HepG2 (cell line): ENCODE data around the gene LYPD3. TPM values are rescaled to one million over a fixed set of nuclear protein-coding genes. Genes with fewer than 3 reads are reported as not detected.
A peak's percentile ranks its signal among the peaks of the same experiment; 100 is the strongest.

Experiments
- CEBPB ChIP-seq: IDR thresholded peaks from 2 replicates; pipeline ENCODE4 v1.6.1; 2011; ENCODE audit warnings: low read depth, low read length, improper control_type of control experiment, borderline replicate concordance
- FOXP1 ChIP-seq, 2 experiments: fragments of 450-650 bp in 1 of 2; IDR thresholded peaks; 2 replicates each; pipeline ENCODE4 v1.6.1; 2017 to 2018; ENCODE audit warnings: antibody characterized with exemption in 1 of 2
- NCOA1 ChIP-seq: sonication (generic); formaldehyde crosslinking; IDR thresholded peaks from 2 replicates; pipeline ENCODE4 v1.9.0; 2021; ENCODE audit warnings: missing genetic modification reagents
- NFKB2 ChIP-seq: sonication (generic); formaldehyde crosslinking; IDR thresholded peaks from 2 replicates; pipeline ENCODE4 v1.4.0; 2020; ENCODE audit warnings: missing genetic modification reagents, borderline replicate concordance
- SALL1 ChIP-seq: sonication (generic); formaldehyde crosslinking; IDR thresholded peaks from 2 replicates; pipeline ENCODE4 v1.8.0; 2022; ENCODE audit warnings: mild to moderate bottlenecking, missing genetic modification reagents
- SMAD1 ChIP-seq: sonication (generic); formaldehyde crosslinking; IDR thresholded peaks from 2 replicates; pipeline ENCODE4 v1.4.0; 2020; ENCODE audit warnings: missing genetic modification reagents, low read depth, mild to moderate bottlenecking, borderline replicate concordance
- TBL1XR1 ChIP-seq: fragments of 150-350 bp; IDR thresholded peaks from 2 replicates; pipeline ENCODE4 v1.6.1; 2014; ENCODE audit warnings: borderline replicate concordance, low read length; ENCODE audit not compliant: partially characterized antibody
- TCF12 ChIP-seq, 2 experiments: fragments of 450-650 bp in 1 of 2; sonication (generic) in 1 of 2; formaldehyde crosslinking in 1 of 2; IDR thresholded peaks; 2 replicates each; pipeline versions ENCODE4 v1.6.1 to v1.8.0; 2017 to 2022; ENCODE audit warnings: antibody characterized with exemption in 1 of 2, mild to moderate bottlenecking in 1 of 2, missing genetic modification reagents in 1 of 2, moderate library complexity in 1 of 2
- ZNF263 ChIP-seq: sonication (generic); formaldehyde crosslinking; IDR thresholded peaks from 2 replicates; pipeline ENCODE4 v1.4.0; 2020; ENCODE audit warnings: missing genetic modification reagents
- ZNF883 ChIP-seq: sonication (generic); formaldehyde crosslinking; IDR thresholded peaks from 2 replicates; pipeline ENCODE4 v1.5.1; 2020; ENCODE audit warnings: mild to moderate bottlenecking, missing genetic modification reagents; ENCODE audit errors: not compliant biosample characterization
- ZZZ3 ChIP-seq: sonication (generic); formaldehyde crosslinking; IDR thresholded peaks from 2 replicates; pipeline ENCODE4 v1.4.0; 2020; ENCODE audit warnings: missing genetic modification reagents, mild to moderate bottlenecking, borderline replicate concordance
- polyA plus RNA-seq, 8 experiments: library from polyadenylated mRNA; depleted of rRNA in 3 of 8; stranded (reverse) in 7 of 8; unstranded in 1 of 8; fragments of >200 nt; fragmentation: Illumina TruSeq in 4 of 8; extraction: Trizol in 4 of 8; gene quantifications; 2 replicates each; pipeline versions ENCODE4 v1.2.1 to v1.2.3, GENCODE V29; 2011 to 2016; ENCODE audit warnings: low read depth in 4 of 8, missing spikeins in 1 of 8, mixed read lengths in 1 of 8; ENCODE audit not compliant: insufficient read depth in 1 of 8
- total RNA-seq, 5 experiments: library from RNA; depleted of rRNA; stranded (reverse); fragments of >200 nt; fragmentation: Illumina TruSeq; extraction: Trizol; gene quantifications; 2 replicates each; pipeline ENCODE4 v1.2.3, GENCODE V29; 2016; ENCODE audit warnings: low read depth in 1 of 5
- TF ChIP-seq, protein P1 (sequence below): sonication (generic); formaldehyde crosslinking; IDR thresholded peaks from 2 replicates; pipeline ENCODE4 v1.5.0; 2020; ENCODE audit warnings: mild to moderate bottlenecking, missing genetic modification reagents
- TF ChIP-seq, protein P2 (sequence below): sonication (generic); formaldehyde crosslinking; IDR thresholded peaks from 2 replicates; pipeline ENCODE4 v1.8.1; 2023; ENCODE audit warnings: mild to moderate bottlenecking, missing genetic modification reagents
- TF ChIP-seq, protein P3 (sequence below): sonication (generic); formaldehyde crosslinking; IDR thresholded peaks from 2 replicates; pipeline ENCODE4 v1.4.0; 2020; ENCODE audit warnings: mild to moderate bottlenecking, missing genetic modification reagents
- TF ChIP-seq, protein P4 (sequence below): sonication (generic); formaldehyde crosslinking; IDR thresholded peaks from 2 replicates; pipeline ENCODE4 v1.4.0; 2020; ENCODE audit warnings: mild to moderate bottlenecking, missing genetic modification reagents, borderline replicate concordance
- TF ChIP-seq, protein P5 (sequence below): sonication (generic); formaldehyde crosslinking; IDR thresholded peaks from 2 replicates; pipeline ENCODE4 v1.4.0; 2020; ENCODE audit warnings: mild to moderate bottlenecking, missing genetic modification reagents, borderline replicate concordance

Gene LYPD3
- total and polyA plus RNA-seq, 2 of the 13 experiments (the other 11 are each of a cell fraction or from before 2014, with no cell fraction given) = 0.51 to 1.5 TPM

- 0 out of 2 replicates have a peak, but pooled peaks have one; percentile 20 for TF ChIP-seq SMAD1 (CRISPR knock-in tag)
- TF ChIP-seq, protein P1, sequence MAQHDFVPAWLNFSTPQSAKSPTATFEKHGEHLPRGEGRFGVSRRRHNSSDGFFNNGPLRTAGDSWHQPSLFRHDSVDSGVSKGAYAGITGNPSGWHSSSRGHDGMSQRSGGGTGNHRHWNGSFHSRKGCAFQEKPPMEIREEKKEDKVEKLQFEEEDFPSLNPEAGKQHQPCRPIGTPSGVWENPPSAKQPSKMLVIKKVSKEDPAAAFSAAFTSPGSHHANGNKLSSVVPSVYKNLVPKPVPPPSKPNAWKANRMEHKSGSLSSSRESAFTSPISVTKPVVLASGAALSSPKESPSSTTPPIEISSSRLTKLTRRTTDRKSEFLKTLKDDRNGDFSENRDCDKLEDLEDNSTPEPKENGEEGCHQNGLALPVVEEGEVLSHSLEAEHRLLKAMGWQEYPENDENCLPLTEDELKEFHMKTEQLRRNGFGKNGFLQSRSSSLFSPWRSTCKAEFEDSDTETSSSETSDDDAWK (CRISPR knock-in tag) = no peak
- TF ChIP-seq TBL1XR1 = no peak
- TF ChIP-seq SALL1 (CRISPR knock-in tag) = peak; percentile 25; the same call in 1 of the 2 replicates
- TF ChIP-seq, protein P2, sequence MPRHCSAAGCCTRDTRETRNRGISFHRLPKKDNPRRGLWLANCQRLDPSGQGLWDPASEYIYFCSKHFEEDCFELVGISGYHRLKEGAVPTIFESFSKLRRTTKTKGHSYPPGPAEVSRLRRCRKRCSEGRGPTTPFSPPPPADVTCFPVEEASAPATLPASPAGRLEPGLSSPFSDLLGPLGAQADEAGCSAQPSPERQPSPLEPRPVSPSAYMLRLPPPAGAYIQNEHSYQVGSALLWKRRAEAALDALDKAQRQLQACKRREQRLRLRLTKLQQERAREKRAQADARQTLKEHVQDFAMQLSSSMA = no peak
- TF ChIP-seq CEBPB = no peak
- no peak for TF ChIP-seq ZNF883
- TF ChIP-seq, protein P3, sequence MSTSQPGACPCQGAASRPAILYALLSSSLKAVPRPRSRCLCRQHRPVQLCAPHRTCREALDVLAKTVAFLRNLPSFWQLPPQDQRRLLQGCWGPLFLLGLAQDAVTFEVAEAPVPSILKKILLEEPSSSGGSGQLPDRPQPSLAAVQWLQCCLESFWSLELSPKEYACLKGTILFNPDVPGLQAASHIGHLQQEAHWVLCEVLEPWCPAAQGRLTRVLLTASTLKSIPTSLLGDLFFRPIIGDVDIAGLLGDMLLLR (CRISPR knock-in tag) = peak; percentile 57; the same call in 1 of the 2 replicates
- TF ChIP-seq, protein P4, sequence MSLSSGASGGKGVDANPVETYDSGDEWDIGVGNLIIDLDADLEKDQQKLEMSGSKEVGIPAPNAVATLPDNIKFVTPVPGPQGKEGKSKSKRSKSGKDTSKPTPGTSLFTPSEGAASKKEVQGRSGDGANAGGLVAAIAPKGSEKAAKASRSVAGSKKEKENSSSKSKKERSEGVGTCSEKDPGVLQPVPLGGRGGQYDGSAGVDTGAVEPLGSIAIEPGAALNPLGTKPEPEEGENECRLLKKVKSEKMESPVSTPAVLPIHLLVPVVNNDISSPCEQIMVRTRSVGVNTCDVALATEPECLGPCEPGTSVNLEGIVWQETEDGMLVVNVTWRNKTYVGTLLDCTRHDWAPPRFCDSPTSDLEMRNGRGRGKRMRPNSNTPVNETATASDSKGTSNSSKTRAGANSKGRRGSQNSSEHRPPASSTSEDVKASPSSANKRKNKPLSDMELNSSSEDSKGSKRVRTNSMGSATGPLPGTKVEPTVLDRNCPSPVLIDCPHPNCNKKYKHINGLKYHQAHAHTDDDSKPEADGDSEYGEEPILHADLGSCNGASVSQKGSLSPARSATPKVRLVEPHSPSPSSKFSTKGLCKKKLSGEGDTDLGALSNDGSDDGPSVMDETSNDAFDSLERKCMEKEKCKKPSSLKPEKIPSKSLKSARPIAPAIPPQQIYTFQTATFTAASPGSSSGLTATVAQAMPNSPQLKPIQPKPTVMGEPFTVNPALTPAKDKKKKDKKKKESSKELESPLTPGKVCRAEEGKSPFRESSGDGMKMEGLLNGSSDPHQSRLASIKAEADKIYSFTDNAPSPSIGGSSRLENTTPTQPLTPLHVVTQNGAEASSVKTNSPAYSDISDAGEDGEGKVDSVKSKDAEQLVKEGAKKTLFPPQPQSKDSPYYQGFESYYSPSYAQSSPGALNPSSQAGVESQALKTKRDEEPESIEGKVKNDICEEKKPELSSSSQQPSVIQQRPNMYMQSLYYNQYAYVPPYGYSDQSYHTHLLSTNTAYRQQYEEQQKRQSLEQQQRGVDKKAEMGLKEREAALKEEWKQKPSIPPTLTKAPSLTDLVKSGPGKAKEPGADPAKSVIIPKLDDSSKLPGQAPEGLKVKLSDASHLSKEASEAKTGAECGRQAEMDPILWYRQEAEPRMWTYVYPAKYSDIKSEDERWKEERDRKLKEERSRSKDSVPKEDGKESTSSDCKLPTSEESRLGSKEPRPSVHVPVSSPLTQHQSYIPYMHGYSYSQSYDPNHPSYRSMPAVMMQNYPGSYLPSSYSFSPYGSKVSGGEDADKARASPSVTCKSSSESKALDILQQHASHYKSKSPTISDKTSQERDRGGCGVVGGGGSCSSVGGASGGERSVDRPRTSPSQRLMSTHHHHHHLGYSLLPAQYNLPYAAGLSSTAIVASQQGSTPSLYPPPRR (CRISPR knock-in tag) = no peak
- TF ChIP-seq ZNF263 (CRISPR knock-in tag) = 0 out of 2 replicates have a peak, but pooled peaks have one; percentile 8
- no peak for TF ChIP-seq TCF12 (IDR thresholded peaks at IDR 0.05)
- no peak for TF ChIP-seq TCF12 (CRISPR knock-in tag; IDR thresholded peaks at IDR 0.05)
- TF ChIP-seq, protein P5, sequence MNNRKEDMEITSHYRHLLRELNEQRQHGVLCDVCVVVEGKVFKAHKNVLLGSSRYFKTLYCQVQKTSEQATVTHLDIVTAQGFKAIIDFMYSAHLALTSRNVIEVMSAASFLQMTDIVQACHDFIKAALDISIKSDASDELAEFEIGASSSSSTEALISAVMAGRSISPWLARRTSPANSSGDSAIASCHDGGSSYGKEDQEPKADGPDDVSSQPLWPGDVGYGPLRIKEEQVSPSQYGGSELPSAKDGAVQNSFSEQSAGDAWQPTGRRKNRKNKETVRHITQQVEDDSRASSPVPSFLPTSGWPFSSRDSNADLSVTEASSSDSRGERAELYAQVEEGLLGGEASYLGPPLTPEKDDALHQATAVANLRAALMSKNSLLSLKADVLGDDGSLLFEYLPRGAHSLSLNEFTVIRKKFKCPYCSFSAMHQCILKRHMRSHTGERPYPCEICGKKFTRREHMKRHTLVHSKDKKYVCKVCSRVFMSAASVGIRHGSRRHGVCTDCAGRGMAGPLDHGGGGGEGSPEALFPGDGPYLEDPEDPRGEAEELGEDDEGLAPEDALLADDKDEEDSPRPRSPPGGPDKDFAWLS (CRISPR knock-in tag) = 0 out of 2 replicates have a peak, but pooled peaks have one; percentile 15
- TF ChIP-seq NFKB2 (CRISPR knock-in tag) = no peak
- TF ChIP-seq NCOA1 (CRISPR knock-in tag) = no peak
- TF ChIP-seq FOXP1 (IDR thresholded peaks at IDR 0.05) = no peak
- TF ChIP-seq FOXP1 (CRISPR knock-in tag; IDR thresholded peaks at IDR 0.05) = no peak
- TF ChIP-seq ZZZ3 (CRISPR knock-in tag) = 0 out of 2 replicates have a peak, but pooled peaks have one; percentile 20
Observed at GRCh38 chr19:43503501-43504425, 38.4 kb upstream of the LYPD3 start (continued).
